ENCODE results near the gene NTMT1.

NTMT1 gene

GRCh38 chr9:129597355-129598088 is 28.4 kb upstream of the NTMT1 start:
- DNase-seq, result no peak

- DNase-seq, result no peak
Observed at GRCh38 chr9:129598089-129598596, 27.8 kb upstream of the NTMT1 start.

DNA sequence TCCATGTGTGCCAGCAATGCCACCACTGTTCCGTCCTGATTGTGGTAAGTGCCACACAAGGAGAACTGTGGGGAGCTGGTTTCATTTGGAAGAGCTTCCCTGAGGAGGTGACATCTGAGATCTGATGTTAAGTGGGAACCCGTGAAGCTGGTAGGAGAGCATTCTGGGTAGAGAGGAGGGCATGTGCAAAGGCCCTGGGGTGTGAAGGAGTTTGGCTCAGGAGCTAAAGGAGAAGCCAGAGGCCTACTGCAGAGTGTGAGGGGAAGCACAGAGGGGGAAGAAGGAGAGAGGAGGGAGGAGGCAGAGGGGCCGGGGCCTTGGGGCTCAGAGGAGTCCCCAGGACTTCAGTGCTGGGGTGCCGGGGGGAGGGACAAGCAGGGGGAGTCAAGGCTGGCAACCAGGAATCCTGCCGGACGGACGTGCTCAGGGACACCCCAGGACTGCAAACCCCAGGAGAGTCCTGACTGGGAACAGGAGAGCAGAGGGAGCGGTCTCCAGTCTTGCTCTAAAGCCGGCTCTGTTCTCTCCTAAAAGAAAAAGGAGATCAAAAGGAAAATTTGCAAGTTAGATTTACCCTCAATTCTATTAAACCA is 24.8 kb upstream of the NTMT1 start:
- DNase-seq, result no peak

DNA sequence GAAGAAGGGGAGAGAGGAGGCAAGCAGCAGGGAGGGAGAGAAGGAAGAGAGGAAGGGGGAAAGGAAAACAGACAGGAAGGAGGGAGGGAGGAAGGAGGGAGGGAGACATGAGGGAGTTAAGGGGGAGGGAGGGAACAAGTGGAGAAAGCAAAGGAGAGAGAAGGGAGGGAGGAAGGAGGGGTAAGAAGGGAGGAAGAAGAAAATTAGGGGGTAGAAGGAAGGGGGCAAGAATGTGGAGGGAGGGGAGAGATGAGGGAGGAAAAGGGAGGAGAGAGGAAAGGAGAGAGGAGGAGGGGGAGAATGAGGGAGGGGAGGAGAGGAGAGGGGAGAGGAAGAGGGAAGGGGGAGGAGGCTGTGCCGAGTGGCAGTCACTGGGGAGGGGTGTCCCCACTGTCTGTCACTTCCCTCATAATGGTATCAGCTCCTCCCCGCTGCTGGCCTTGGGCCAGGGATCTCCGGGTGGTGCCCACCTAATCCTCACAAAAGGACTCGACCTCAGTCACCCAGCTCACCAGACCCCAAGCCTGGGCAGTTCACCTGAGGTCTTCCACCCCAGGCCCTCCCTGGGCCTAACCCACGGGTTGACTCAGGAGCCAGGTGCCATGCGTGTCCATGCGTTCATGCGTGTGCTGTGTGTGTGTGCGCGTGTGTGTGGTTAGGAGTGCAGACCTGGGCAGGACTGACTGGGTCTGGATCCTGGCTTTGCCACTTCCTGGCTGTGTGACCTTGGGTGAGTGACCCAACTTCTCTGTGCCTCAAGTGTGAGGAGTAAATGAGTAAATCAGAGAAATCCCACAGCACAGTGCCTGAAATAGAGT is 23.2 kb upstream of the NTMT1 start:
- DNase-seq, result no peak

- DNase-seq, result no peak
Observed at GRCh38 chr9:129604056-129604765, 21.8 kb upstream of the NTMT1 start.

DNA sequence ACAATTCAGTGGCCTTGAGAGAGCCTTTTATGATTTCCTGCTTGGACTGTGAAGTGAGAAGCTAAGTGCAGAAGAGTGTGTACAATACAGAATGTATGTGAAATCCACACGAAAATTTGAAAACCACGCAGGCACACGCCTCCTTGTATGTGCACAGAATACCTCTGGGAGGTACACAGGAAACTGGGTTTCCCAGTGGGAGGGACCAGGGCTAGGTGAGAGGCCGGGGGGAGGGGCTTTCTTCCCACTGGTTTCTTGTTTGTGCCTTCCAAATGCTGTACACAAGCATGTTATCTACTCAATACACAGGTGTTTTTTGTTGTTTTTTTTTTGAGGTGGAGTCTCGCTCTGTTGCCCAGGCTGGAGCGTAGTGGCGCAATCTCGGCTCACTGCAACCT is 21.2 kb upstream of the NTMT1 start:
- no peak for DNase-seq

DNA sequence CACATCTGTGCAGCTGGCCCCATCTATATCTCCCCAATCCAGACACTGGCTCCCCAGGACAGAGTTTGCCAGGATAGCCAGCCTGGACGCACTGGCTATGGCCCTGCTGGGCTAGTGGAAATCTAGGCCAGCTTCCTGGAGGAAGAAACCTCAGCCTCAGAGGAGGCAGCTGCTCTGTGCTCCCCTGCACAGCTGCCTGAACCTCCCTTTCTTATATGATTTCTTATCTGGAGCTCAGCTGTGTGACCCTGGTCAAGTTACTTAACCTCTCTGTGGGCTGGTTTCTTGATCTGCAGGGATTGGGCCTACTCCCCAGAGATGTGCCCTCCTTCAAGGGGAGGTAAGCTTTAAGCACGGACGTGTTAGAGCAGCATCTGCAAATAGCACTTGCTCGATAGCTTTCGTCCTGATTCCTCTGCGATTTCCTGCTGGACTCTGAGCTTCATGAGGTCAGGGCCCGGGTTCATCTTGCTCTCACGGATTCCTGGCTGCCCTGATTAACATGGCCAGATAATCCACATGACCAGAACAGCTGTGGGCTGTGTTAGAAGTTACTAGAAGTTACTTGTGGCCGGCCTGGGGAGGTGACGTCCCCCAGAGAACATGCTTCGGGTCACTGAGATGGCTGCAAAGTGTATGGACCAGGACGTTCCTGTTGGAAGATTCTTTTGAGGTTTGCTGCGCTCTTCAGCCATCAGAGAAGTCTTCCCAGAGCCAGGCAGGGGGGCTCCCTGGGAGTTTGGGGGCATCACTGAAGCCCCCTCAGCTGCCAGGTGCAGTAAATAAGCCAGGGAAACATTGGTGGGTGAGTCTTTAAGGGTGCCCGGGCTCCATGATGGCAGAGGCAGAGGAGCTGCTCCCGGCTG is 19.6 kb upstream of the NTMT1 start:
- no peak for DNase-seq

DNA sequence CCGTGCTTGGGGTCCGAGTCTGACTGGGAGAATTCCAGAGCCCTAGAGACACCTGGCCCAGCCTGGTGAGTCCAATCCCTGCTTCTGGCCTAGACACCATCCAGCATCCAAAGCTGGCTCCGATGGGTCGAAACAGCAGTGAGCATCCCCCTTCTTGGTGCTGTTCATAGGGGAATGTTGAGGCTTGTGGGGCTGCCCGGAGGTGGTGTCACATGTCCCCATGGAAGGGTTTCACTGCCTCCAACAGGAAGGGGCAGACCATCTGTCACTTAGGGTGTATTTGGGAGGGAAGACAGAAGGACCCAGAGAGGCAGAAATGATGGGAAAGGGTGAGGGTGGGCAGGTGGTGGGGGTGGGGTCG is 19.0 kb upstream of the NTMT1 start:
- DNase-seq, result no peak

GRCh38 chr9:129608561-129609481 is 17.1 kb upstream of the NTMT1 start:
- DNase-seq, result no peak

GRCh38 chr9:129609486-129610212 is 16.3 kb upstream of the NTMT1 start:
- peak in 1 of 2 experiments; percentile 54 for DNase-seq

- DNase-seq, result no peak
Observed at GRCh38 chr9:129610213-129610472, 15.8 kb upstream of the NTMT1 start.

GRCh38 chr9:129610473-129611306 is 15.3 kb upstream of the NTMT1 start:
- DNase-seq, result peak; percentile 69 to 70

GRCh38 chr9:129611307-129611800 is 14.6 kb upstream of the NTMT1 start:
- DNase-seq, result no peak

DNA sequence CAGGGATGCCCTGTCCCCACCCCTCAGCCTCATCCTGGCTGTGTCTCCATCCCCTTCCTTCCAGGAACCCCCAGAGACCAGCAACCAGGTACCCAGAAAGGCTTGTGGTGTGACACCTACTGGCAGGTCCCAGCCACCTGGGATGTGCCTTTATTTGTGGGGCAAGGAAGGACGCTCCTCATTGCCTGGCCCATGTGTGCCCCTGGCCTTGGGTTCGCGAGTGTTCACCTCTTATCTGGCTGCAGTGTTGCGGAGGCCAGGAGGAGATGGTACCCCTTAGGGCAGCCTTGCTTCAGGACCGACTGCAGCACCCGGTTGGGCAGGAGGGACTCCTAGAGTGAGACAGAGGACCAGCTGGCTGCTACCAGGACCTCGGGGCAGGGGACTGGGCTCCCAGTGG is 13.8 kb upstream of the NTMT1 start:
- DNase-seq, result no peak

DNA sequence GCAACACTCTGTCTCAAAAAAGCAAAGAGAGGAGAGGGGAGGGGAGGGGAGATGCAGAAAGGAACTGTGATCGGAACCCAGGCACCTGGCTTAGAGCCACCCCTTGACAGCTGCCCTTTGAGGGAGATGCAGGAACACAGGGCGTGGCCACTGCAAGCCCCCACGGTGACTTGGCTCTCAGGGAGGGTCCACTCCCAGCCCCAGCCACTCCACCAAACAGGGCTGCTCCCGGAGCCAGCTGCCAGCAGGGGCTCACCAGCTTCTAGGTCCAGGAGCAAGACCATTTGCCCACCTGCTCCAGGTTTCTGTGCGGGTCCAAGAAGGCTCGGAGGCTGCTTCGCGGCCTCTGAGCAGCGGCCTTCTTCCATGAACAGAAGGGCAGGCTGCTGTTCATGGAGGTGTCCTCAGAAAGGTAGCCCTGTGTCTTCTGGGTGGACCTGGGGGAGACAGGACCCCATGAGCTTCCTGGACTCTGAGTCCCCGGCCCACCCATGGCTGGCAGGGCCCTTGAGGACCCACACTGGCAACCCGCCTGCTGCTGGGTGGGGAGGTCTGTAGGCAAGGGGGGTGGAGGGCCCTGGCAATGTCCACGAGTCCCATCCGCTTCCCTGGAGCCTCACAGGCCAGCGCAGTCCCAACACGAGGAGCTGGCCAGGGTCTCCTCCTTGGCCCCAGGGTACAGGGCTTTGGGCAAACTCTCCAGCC is 13.0 kb upstream of the NTMT1 start:
- DNase-seq, result no peak

DNA sequence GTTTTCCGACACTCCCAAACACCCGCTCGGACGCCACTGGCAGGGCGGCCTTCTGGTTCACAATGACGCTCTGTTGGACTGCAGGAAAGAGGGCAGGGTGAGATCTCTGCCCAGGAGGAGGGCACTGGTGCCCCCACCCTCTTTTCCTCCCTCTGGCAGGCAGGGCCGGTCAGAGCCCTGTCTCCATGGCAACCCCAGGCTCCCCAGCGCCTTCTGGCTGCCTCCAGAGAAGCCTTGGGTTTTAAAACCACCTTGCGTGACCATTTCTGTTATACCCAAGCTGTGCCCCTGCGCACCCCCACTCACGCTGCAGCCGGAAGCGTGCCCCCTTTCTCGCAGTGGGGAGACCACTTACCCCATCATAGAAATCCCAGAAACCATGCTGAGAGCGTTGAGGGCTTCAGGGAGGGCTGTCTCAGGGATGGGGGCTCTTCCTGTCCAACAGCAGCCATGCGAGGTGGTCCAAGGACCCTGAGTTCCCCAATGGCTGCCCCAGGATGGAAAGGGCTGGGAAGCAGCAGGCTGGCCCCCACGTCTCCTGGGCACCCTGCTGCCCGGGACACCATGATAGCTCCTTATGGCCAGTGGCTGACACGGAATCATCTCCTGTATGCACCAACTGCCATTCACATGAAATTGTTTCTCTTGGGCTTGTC is 12.3 kb upstream of the NTMT1 start:
- DNase-seq, result no peak

- DNase-seq, result no peak
Observed at GRCh38 chr9:129614932-129615331, 11.0 kb upstream of the NTMT1 start.
